NCI-H2107 treated with DMSO at 0.1 percent for 48 hours (cell line): Measurements from ENCODE around the gene RBMS2.

ENCODE experiments used
- DNase-seq: peaks from one replicate; lab custom pipeline; 2025; ENCODE audit not compliant: unreplicated experiment; lab: John Stamatoyannopoulos, UW

The RBMS2 gene

GRCh38 chr12:56581418-56582145 lies 60.0 kb downstream of the RBMS2 start:
- DNase-seq = no peak

DNA sequence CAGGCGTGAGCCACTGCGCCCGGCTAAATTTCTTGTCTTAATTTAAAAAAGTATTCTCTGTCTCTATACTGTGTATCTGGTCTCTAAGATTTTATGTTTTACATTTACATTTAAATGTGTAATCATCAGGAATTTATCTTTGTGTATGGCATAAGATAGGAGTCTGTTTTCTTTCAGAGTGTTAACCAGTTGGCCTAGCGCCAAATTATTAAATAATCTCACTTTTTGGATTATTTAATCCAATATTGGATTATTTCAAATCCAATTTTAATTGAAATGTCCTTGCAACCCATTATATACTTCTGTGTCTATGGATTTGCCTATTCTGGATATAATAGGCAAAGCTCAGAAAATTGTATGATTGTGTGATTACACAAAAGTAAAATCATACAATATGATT lies 63.5 kb downstream of the RBMS2 start:
- DNase-seq = no peak

GRCh38 chr12:56589783-56590182 lies 68.2 kb downstream of the RBMS2 start:
- no peak for DNase-seq

DNA sequence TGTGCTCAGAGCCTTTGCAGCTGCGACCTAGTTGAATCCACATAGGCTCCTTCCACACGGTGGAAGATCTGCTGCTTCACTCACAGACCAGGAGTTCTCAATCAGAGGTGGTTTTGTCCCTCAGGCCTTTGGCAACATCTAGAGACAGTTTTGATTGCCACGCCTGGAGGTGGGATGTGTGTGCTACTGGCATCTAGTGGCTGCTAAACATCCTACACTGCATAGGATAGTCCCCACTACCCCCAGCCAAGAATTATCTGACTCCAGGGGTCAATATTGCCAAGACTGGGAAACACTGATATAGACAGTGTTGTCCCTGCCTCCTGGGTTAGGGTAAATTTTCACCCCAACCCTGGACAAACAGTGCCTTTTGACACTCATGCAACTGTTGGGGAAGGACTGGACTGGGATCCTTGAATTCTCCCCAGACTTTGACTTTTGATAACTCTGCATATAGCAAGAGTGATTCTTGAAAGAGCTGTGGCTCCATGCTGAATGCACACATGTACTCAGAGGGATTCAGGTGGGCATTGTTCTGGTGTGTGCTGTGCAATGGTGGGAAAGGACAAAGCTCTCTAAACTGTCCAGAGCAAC lies 68.7 kb downstream of the RBMS2 start:
- peak; percentile 61 for DNase-seq

DNA sequence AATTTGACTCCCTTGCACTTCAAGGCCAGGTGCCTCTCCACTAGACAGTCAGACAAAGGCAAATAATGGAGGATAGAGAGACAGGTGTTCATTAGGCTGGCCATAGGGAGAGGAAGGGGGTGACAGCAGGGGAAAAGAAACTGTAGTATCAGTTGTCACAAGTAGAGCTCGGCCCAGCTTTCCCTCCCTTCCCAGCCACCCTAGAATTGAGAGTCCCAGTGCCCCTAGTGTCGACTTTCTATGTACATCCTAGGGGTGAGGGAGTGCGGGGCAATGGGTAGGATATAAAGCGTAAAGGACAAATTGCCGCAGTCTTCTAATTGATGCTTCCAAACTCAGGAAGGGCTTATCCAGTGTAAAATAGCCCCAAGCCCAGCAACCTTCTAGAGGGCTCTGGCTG lies 69.5 kb downstream of the RBMS2 start:
- peak; percentile 99 for DNase-seq

- peak; percentile 37 for DNase-seq
Observed at GRCh38 chr12:56591961-56592360, 70.3 kb downstream of the RBMS2 start.

DNA sequence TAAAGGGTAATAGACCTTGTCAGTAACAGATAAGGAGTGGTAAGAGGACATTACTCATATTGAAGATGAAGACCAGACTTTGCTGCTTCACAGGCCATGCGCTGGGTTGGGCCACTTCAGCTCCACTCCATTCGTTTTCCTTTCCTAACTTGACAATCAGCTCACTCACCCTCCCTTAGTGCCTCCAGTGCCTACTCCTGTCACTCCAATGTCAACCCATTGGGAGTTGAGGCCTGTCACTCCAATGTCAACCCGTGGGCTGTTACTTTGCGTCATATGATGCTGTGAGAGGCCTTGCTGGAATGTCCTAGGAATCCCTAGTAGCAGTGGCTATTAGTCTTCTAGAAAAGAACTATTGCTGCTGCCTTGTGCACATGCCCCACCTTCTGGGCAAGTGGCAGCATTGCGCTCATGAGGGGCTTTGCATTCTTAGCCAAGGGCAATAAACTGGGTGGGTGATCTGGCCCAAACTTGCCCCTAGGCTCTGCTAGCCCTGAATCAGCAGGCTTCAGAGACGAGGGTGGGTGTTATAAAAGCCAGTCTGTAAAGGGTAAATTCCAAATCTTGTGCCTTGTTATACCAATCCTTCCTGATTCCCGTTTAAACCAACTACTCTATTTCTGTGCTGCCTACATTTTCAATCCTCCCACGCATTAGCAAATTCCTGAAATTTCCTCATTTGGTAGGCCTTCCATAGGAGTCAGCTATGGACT lies 72.4 kb downstream of the RBMS2 start:
- peak; percentile 59 for DNase-seq

GRCh38 chr12:56596815-56597214 lies 75.2 kb downstream of the RBMS2 start:
- DNase-seq = no peak

DNA sequence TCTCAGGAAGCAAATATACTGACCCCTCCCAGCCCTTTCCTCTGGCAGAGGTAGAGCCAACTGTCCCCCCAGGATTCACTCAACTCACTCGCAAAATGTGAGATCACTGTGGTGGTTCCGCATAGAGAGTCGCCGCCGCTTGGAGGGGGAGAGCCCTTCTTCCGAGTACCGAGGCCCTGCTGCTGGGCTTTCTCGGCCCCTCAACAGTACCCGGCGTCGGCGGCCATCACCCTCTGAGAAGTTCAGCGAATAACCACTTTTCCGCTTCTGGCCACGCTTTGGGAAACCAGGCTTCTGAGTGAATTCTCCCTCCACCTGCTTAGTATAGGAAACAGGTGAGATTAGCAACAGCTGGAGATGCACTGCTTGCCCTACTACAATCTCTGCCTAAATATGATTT lies 77.4 kb downstream of the RBMS2 start:
- DNase-seq = no peak

DNA sequence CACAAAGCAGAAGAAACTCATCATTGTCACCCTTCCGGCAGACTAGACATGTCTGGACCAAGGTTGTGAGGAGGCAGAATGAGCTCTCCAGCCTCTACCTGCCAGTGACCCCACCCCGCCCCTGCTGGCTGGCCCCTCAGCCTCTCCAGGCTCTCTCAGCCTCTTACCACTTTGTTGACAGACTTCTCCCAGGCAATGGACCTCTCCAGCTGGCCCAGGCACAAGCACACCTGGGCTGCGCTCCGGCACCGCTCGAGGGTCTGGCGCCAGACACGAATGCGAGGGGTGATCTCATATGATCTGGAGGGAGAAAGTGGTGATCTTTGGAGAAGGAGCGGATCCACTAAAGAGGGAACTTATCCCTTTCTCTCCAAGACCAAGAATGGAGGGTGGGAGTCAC lies 78.2 kb downstream of the RBMS2 start:
- no peak for DNase-seq

- DNase-seq = no peak
Observed at GRCh38 chr12:56600753-56601152, 79.1 kb downstream of the RBMS2 start.

- DNase-seq = no peak
Observed at GRCh38 chr12:56601503-56601902, 79.9 kb downstream of the RBMS2 start.

- DNase-seq = no peak
Observed at GRCh38 chr12:56602239-56602638, 80.6 kb downstream of the RBMS2 start.

- no peak for DNase-seq
Observed at GRCh38 chr12:56604355-56604754, 82.7 kb downstream of the RBMS2 start.

- no peak for DNase-seq
Observed at GRCh38 chr12:56614627-56615026, 93.0 kb downstream of the RBMS2 start.

DNA sequence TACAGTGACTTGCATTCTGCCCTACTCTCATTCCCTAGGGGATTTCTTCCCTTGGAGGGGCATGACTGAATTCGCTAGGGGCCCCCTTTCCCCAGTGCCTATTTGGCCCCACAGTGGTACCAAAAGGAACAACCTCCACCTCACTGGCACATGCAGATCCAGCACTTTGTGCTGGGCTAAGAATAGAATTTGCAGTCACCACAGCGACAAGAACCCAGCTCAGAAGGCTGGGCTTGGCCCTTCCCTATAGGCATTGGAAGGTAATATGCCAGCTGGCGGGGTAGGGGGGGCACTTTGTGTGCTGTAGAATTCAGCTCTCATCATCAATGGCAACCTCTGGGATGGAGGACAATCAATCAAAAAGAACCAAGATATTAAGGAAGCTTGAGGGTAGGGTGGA lies 94.6 kb downstream of the RBMS2 start:
- DNase-seq = no peak

DNA sequence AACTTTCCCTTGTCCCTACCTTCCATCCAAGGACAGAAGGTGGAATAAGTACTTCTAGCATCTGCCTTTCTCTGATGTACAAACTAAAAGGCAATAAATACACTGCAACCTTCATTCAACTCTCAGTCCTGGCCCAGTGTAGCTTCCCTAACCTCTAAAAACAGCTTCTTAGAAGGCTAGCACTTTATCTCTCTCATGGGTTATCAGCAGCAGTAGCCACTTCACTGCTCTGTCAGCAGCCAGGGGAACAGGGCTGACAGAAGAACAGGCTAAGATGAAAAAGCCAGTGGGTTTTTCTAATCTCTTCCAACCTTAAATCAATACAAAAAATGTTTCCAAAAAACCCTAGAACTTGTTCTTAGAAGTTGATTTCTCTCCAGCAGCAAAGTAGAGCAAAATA lies 95.3 kb downstream of the RBMS2 start:
- DNase-seq = no peak

DNA sequence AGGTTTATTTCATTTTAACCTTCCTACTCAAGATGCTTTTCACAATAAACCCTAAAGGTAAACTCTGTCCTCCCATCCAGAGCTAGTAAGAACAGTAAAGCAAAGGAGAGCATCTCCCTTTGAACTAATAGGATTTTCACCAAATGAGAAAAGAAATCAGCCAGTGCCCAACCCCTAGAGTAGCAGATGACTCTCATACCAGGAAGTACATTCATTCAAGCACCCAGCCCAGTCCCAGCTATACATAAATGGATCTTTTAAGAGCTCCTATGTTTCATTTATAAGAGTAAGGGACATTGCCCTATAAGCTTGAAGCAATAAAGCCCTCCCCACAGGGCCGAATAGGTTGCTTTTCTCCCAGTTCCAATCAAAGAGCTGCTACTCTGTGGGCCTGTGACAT lies 100.9 kb downstream of the RBMS2 start:
- DNase-seq = no peak

DNA sequence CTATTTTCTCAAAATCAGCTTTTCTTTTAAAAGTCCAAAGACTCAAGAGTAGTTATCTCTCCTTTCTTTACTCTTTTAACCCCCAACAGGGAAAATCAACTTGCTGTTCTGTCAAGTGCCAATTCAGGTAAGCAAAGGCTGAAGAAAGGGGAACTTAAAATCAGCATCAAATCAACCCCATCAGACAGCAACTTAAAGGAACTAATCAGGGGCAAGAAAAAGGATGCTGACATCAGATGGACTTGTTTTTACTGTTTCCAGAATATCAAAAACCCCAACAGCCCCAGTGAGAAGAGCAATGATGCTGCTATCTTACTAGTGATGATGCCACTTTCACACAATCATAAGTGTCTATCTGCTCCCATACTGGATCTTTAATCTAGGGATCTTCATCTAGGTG lies 105.1 kb downstream of the RBMS2 start:
- no peak for DNase-seq

DNA sequence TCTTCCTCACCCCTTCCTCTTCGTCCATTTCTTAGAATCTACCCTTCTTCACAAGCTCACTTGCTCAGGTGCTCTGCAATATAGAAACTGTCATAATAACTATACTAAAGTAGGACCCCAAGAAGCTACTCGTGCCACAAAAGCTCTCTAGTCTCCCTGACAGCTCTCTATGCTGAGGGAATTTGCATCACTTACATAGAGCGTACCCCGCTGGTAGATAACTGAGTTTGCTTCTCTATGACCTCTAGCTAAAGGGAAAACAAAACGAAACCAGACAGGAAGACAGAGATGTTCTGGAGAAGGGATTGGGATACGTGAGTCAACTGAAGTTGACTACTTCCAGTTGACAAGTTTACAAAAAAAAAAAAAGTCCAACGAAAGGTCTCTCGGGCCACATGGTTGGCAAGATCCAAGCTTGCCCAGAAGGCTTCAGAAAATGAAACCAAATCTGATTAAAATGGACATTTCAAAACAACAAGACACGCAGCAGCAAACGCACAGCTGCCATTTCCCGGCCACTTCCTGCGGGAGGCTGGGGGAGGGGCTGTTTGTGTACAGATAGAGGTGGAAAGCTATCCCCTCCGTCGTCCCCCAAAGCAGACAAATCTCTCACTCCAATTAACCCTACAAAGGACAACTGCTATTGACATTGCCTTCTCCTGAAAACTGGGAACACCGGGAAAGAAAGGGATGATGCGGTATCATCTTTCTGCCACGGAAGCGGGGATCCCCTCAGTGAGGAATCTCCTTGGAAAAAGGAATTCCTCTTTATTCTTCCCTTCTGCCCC lies 107.2 kb downstream of the RBMS2 start:
- peak; percentile 36 for DNase-seq

DNA sequence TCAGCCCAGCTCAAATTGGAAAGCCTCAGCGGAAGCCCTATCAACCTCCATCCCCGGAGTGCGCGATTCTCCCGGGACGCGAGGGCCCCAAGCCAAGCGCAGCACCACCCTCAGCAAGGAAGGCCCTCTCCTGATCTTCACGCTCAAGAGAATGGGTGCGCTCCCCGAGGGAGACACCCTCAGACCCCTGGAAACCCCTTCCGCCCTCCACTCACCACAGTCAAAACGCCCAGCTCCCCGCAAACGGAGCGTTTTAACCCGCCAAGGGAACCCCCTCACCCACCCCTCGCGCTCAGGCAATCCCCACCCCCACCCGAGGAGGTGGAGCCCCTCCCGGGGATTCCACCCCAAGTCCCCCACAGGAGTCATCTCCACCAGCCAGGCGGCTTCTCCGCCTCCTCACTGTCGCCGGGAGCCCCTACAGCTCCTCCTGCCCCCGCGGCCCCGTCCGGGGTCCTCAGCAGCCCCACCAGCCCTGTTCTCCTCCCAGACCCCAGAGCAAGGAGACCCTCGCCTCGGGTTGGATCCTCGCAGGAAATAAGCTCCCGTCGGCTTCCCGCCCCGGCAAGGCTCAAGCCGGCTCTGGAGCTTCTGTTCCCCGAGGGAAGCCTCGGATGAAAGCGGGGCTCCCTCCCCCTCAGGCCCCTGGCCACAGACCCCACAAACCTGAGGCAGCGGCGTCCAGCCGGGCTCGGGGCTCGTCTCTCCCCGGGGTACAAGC lies 108.0 kb downstream of the RBMS2 start:
- no peak for DNase-seq
